ENCODE results near the gene LY6G6C. TPM values are rescaled to one million over a fixed set of nuclear protein-coding genes. Genes with fewer than 3 reads are reported as not detected.

The LY6G6C gene
- total and polyA plus RNA-seq, 2 of the 13 experiments (the other 11 are each of a cell fraction or from before 2014, with no cell fraction given): 0.15 TPM; not detected in 1

GRCh38 chr6:31736021-31736767 lies 14.6 kb upstream of the LY6G6C start, which contains the start of gene CLIC1 (continued):
- TF ChIP-seq KIAA2018 (CRISPR knock-in tag; IDR thresholded peaks at IDR 0.05; ENCODE audit: borderline replicate concordance) (no peak), ZNF296 (CRISPR knock-in tag; conservative IDR thresholded peaks at IDR 0.05) (no peak), HBP1 (CRISPR knock-in tag; IDR thresholded peaks at IDR 0.05; ENCODE audit: low read depth) (peak; percentile 95), NCOA1 (CRISPR knock-in tag; IDR thresholded peaks at IDR 0.05) (peak; percentile 95), MLLT10 (CRISPR knock-in tag; IDR thresholded peaks at IDR 0.05) (peak; percentile 27; the same call in 1 of the 2 replicates), SSRP1 (CRISPR knock-in tag; IDR thresholded peaks at IDR 0.05) (no peak; the same call in 1 of the 2 replicates), TCF12 (IDR thresholded peaks at IDR 0.05) (no peak), TCF12 (CRISPR knock-in tag; IDR thresholded peaks at IDR 0.05) (no peak), ZZZ3 (CRISPR knock-in tag; IDR thresholded peaks at IDR 0.05; ENCODE audit: borderline replicate concordance) (no peak), TSC22D2 (CRISPR knock-in tag; IDR thresholded peaks at IDR 0.05; ENCODE audit: borderline replicate concordance) (peak; percentile 55; the same call in 1 of the 2 replicates), BRF2 (CRISPR knock-in tag; IDR thresholded peaks at IDR 0.05) (no peak), MXD4 (CRISPR knock-in tag; IDR thresholded peaks at IDR 0.05) (peak; percentile 73), PHF21A (CRISPR knock-in tag; IDR thresholded peaks at IDR 0.05) (peak; percentile 62), ZNF230 (CRISPR knock-in tag; IDR thresholded peaks at IDR 0.05) (no peak; the same call in 1 of the 2 replicates), MBD4 (IDR thresholded peaks at IDR 0.05; ENCODE audit: borderline replicate concordance, low read length) (no peak), ZNF562 (CRISPR knock-in tag; IDR thresholded peaks at IDR 0.05; ENCODE audit: borderline replicate concordance) (no peak), NFIC (IDR thresholded peaks at IDR 0.05; ENCODE audit: low read length) (no peak), ZNF124 (CRISPR knock-in tag; IDR thresholded peaks at IDR 0.05) (0 out of 2 replicates have a peak, but pooled peaks have one; percentile 33), CREBL2 (CRISPR knock-in tag; IDR thresholded peaks at IDR 0.05; ENCODE audit: borderline replicate concordance) (no peak), ZNF724P (CRISPR knock-in tag; IDR thresholded peaks at IDR 0.05; ENCODE audit: borderline replicate concordance) (no peak)

All from HepG2 (cell line).